Astrocyte (in vitro differentiated cells and primary cell): ENCODE results near the gene ARPC5. TPM values are rescaled to one million over a fixed set of nuclear protein-coding genes. Genes with fewer than 3 reads are reported as not detected.
"Not testable (repeated sequence)": the region's sequence is repeated elsewhere in the genome, so short reads cannot be mapped to it uniquely, and the experiment has no call there.

Experiments
- DNase-seq: peaks from one replicate; pipeline ENCODE4 v3.0.0-alpha.2; 2010; ENCODE audit warnings: low read depth
- FAIRE-seq: peaks from 2 replicates; lab custom pipeline; 2011; peaks lifted over from hg19 to GRCh38; lab: Jason Lieb, UNC
- H2AFZ ChIP-seq: 2 replicates; pipeline ENCODE4 v1.6.0; 2012; ENCODE audit warnings: low read depth, low read length, inconsistent platforms
- H3K27ac ChIP-seq: 2 replicates; pipeline ENCODE4 v1.5.1; 2011; ENCODE audit warnings: low read depth, low read length, inconsistent platforms
- H3K27me3 ChIP-seq: 2 replicates; pipeline ENCODE4 v1.6.0; 2011; ENCODE audit warnings: low read length, inconsistent platforms; ENCODE audit not compliant: insufficient read depth
- H3K36me3 ChIP-seq: 2 replicates; pipeline ENCODE4 v1.5.1; 2011; ENCODE audit warnings: low read length, inconsistent platforms; ENCODE audit not compliant: insufficient read depth
- H3K4me1 ChIP-seq: 2 replicates; pipeline ENCODE4 v1.5.1; 2011; ENCODE audit warnings: low read length, inconsistent platforms; ENCODE audit not compliant: insufficient read depth
- H3K4me2 ChIP-seq: 2 replicates; pipeline ENCODE4 v1.6.0; 2012; ENCODE audit warnings: low read length, inconsistent platforms
- H3K4me3 ChIP-seq: 2 replicates; pipeline ENCODE4 v1.5.1; 2011; ENCODE audit warnings: low read depth, mild to moderate bottlenecking, low read length, inconsistent platforms; ENCODE audit not compliant: insufficient read depth
- H3K79me2 ChIP-seq: 2 replicates; pipeline ENCODE4 v1.6.0; 2012; ENCODE audit warnings: mild to moderate bottlenecking, low read length, inconsistent platforms; ENCODE audit not compliant: insufficient read depth
- H3K9ac ChIP-seq: 2 replicates; pipeline ENCODE4 v1.6.0; 2012; ENCODE audit warnings: mild to moderate bottlenecking, low read length, inconsistent platforms
- H3K9me3 ChIP-seq: 2 replicates; pipeline ENCODE4 v1.5.1; 2012; ENCODE audit warnings: low read depth, mild to moderate bottlenecking, low read length, inconsistent platforms; ENCODE audit not compliant: insufficient read depth
- H4K20me1 ChIP-seq: 2 replicates; pipeline ENCODE4 v1.6.0; 2012; ENCODE audit warnings: low read length, inconsistent platforms; ENCODE audit not compliant: insufficient read depth
- H3K27ac Mint-ChIP-seq: one replicate; pipeline ENCODE4 v1.8.0; 2021; ENCODE audit warnings: mild to moderate bottlenecking, mixed read lengths; ENCODE audit not compliant: unreplicated experiment
- H3K27me3 Mint-ChIP-seq: one replicate; pipeline ENCODE4 v1.8.0; 2021; ENCODE audit warnings: low read depth, mixed read lengths; ENCODE audit not compliant: unreplicated experiment
- H3K36me3 Mint-ChIP-seq: one replicate; pipeline ENCODE4 v1.8.0; 2021; ENCODE audit warnings: low read depth, mixed read lengths; ENCODE audit not compliant: unreplicated experiment
- H3K4me1 Mint-ChIP-seq: one replicate; pipeline ENCODE4 v1.8.0; 2021; ENCODE audit warnings: low read depth, mixed read lengths; ENCODE audit not compliant: unreplicated experiment
- H3K4me3 Mint-ChIP-seq: one replicate; pipeline ENCODE4 v1.8.0; 2021; ENCODE audit warnings: mild to moderate bottlenecking, moderate library complexity, mixed read lengths; ENCODE audit not compliant: unreplicated experiment
- H3K9me3 Mint-ChIP-seq: one replicate; pipeline ENCODE4 v1.8.0; 2021; ENCODE audit warnings: mild to moderate bottlenecking, mixed read lengths; ENCODE audit not compliant: unreplicated experiment
- EZH2 ChIP-seq: IDR thresholded peaks from 2 replicates; pipeline ENCODE4 v1.6.1; 2012; ENCODE audit warnings: mild to moderate bottlenecking, low read length, inconsistent platforms; ENCODE audit not compliant: insufficient read depth
- total RNA-seq: library from RNA; stranded (reverse); gene quantifications from 2 replicates; pipeline ENCODE4 v1.2.1, GENCODE V29; 2021
- TF ChIP-seq, protein P1 (sequence below): IDR thresholded peaks from 2 replicates; pipeline ENCODE4 v1.5.1; 2011; ENCODE audit warnings: low read depth, mild to moderate bottlenecking, inconsistent platforms, low read length, moderate library complexity; ENCODE audit not compliant: insufficient read depth

ARPC5 gene
- total RNA-seq, 1 donor from 2014 or later = 180 TPM

DNA sequence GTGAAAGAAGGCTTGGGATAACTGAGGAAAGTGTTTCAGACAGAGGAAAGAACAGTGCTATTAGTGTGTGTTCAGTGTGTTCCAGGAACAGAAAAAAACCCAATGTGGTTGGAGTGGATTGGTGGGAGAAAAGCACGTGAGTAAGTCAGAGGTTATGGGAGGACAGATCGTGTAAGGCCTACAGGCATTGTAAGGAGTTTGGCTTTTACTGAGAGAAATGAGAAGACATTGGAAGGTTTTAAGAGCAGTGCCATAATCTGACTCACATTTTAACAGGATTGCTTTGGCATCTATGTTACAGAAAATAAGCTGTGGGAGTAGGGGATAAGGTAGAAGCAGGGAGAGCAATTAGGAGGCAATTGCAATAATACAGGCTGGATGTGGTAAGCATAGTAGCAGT is 4.8 kb downstream of the ARPC5 start:
- peak overlapping the region; percentile 1 for H3K27ac Mint-ChIP-seq
- peaks cover 59% of the 10 kb centered on the region for H4K20me1 ChIP-seq
- H3K4me3 Mint-ChIP-seq = peak overlapping the region; percentile 51
- H3K9me3 Mint-ChIP-seq = no peaks in the 10 kb centered on the region
- H3K4me1 ChIP-seq = peaks cover 20% of the 10 kb centered on the region
- no peak overlapping the region for H3K4me3 ChIP-seq
- H3K27ac ChIP-seq = no peak overlapping the region
- peak; percentile 40 for DNase-seq
- H3K79me2 ChIP-seq = peaks cover 85% of the 10 kb centered on the region
- no peak overlapping the region for H2AFZ ChIP-seq
- peak overlapping the region; percentile 85 for H3K4me2 ChIP-seq
- H3K36me3 ChIP-seq = peaks cover 49% of the 10 kb centered on the region
- H3K9ac ChIP-seq = peak overlapping the region; percentile 17
- H3K27me3 ChIP-seq = no peaks in the 10 kb centered on the region
- H3K4me1 Mint-ChIP-seq = peaks cover 12% of the 10 kb centered on the region
- no peak for TF ChIP-seq EZH2
- TF ChIP-seq, protein P1, sequence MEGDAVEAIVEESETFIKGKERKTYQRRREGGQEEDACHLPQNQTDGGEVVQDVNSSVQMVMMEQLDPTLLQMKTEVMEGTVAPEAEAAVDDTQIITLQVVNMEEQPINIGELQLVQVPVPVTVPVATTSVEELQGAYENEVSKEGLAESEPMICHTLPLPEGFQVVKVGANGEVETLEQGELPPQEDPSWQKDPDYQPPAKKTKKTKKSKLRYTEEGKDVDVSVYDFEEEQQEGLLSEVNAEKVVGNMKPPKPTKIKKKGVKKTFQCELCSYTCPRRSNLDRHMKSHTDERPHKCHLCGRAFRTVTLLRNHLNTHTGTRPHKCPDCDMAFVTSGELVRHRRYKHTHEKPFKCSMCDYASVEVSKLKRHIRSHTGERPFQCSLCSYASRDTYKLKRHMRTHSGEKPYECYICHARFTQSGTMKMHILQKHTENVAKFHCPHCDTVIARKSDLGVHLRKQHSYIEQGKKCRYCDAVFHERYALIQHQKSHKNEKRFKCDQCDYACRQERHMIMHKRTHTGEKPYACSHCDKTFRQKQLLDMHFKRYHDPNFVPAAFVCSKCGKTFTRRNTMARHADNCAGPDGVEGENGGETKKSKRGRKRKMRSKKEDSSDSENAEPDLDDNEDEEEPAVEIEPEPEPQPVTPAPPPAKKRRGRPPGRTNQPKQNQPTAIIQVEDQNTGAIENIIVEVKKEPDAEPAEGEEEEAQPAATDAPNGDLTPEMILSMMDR = no peak
- peaks cover 3% of the 10 kb centered on the region for H3K36me3 Mint-ChIP-seq
- no peaks in the 10 kb centered on the region for H3K27me3 Mint-ChIP-seq
- no peak for FAIRE-seq
- H3K9me3 ChIP-seq = no peaks in the 10 kb centered on the region

DNA sequence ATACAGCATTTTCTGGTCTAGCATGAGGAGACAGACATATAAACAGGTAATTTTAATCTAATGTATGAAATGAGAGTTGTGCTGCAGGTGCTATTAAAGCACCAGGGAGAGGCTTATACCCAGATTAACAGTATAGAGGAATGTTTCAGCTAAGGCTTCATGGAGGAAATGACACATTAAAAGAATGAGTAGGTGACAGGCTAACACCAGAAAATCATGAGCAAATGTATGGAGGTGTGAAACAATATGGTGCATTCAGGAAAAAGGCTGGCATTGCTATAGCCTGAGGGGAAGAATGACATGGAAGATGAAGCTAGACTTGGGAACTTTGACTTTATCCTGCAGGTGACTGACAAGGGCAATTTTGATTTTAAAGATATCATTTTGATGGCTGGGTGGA is 7.0 kb downstream of the ARPC5 start:
- Histone ChIP-seq H3K9me3 (no peaks in the 10 kb centered on the region), H3K4me1 (peaks cover 20% of the 10 kb centered on the region), H3K27me3 (no peaks in the 10 kb centered on the region), H3K79me2 (peaks cover 65% of the 10 kb centered on the region), H2AFZ (no peak overlapping the region), H3K4me2 (peak overlapping the region; percentile 4), H4K20me1 (peaks cover 71% of the 10 kb centered on the region), H3K4me3 (no peak overlapping the region), H3K27ac (no peak overlapping the region), H3K9ac (no peak overlapping the region), H3K36me3 (peaks cover 64% of the 10 kb centered on the region)
- H3K4me1 Mint-ChIP-seq = peaks cover 12% of the 10 kb centered on the region
- no peaks in the 10 kb centered on the region for H3K27me3 Mint-ChIP-seq
- H3K4me3 Mint-ChIP-seq = no peak overlapping the region
- H3K36me3 Mint-ChIP-seq = peaks cover 3% of the 10 kb centered on the region
- FAIRE-seq (no peak), DNase-seq (no peak)
- H3K9me3 Mint-ChIP-seq = no peaks in the 10 kb centered on the region
- no peak for TF ChIP-seq EZH2
- TF ChIP-seq, protein P1 = no peak
- H3K27ac Mint-ChIP-seq = no peak overlapping the region

DNA sequence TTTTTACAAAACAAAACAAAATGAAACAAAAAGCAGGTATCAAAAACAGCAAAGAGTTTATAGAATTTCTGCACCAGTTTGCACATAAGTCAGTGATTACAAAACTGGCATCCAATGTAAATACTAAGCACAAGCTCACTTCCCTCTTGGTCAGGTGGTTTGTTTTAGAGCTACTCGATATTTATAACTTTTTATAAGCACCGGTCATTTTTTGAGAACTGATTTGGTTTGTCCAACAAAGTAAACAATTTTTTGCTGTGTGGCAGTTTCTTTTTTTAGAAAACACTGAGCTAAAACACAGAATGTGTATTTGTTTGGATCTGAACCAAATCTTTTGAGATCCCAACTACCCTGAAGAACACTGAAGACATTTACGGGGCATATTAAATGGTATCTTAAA is 9.3 kb downstream of the ARPC5 start:
- not testable (repeated sequence) for H3K4me1 ChIP-seq, H3K9ac ChIP-seq, FAIRE-seq, H3K27ac Mint-ChIP-seq, H3K27me3 ChIP-seq, H3K9me3 Mint-ChIP-seq, H3K4me3 Mint-ChIP-seq, H3K36me3 Mint-ChIP-seq, H3K27me3 Mint-ChIP-seq, H3K4me3 ChIP-seq, H3K9me3 ChIP-seq, H3K27ac ChIP-seq, H3K4me2 ChIP-seq, DNase-seq, H2AFZ ChIP-seq
- H3K79me2 ChIP-seq = peaks cover 42% of the 10 kb centered on the region
- peaks cover 61% of the 10 kb centered on the region for H4K20me1 ChIP-seq
- H3K4me1 Mint-ChIP-seq = peaks cover 22% of the 10 kb centered on the region
- peaks cover 57% of the 10 kb centered on the region for H3K36me3 ChIP-seq
